DND-41 (cell line): Measurements from ENCODE around the gene HLA-DMA.

ENCODE experiments used
- ATAC-seq: fragments of 200-7000 bp; cut with Tn5 transposase; 3 replicates; pipeline ENCODE4 v1.9.1; 2021; ENCODE audit warnings: low read depth; ENCODE audit not compliant: insufficient read depth
- DNase-seq: peaks from one replicate; pipeline ENCODE4 v3.0.0-alpha.2; 2020
- H2AFZ ChIP-seq: 2 replicates; pipeline ENCODE4 v1.6.0; 2012; ENCODE audit warnings: low read depth, low read length
- H3K27ac ChIP-seq: 2 replicates; pipeline ENCODE4 v1.5.1; 2012; ENCODE audit warnings: low read length, inconsistent platforms
- H3K27me3 ChIP-seq: fragments of 200-600 bp; sonication (generic); 2 replicates; pipeline ENCODE4 v1.6.0; 2012; ENCODE audit warnings: low read length, mild to moderate bottlenecking, inconsistent platforms; ENCODE audit not compliant: insufficient read depth, poor library complexity
- H3K36me3 ChIP-seq: 2 replicates; pipeline ENCODE4 v1.5.1; 2012; ENCODE audit warnings: low read length, inconsistent platforms; ENCODE audit not compliant: insufficient read depth
- H3K4me1 ChIP-seq: 2 replicates; pipeline ENCODE4 v1.5.1; 2012; ENCODE audit warnings: mild to moderate bottlenecking, low read length; ENCODE audit not compliant: insufficient read depth
- H3K4me2 ChIP-seq: 2 replicates; pipeline ENCODE4 v1.6.0; 2012; ENCODE audit warnings: mild to moderate bottlenecking, moderate library complexity, low read length, inconsistent platforms; ENCODE audit not compliant: insufficient read depth
- H3K4me3 ChIP-seq, 2 experiments: fragments of 200-600 bp in 1 of 2; shearing (Covaris generic) in 1 of 2; 2 replicates each; pipeline ENCODE4 v1.5.1; 2012 to 2016; ENCODE audit warnings: inconsistent platforms in 2 of 2, low read length in 2 of 2, mild to moderate bottlenecking in 2 of 2, low read depth in 1 of 2, moderate library complexity in 1 of 2
- H3K79me2 ChIP-seq: 2 replicates; pipeline ENCODE4 v1.6.0; 2012; ENCODE audit warnings: low read length, inconsistent platforms; ENCODE audit not compliant: insufficient read depth
- H3K9ac ChIP-seq: 2 replicates; pipeline ENCODE4 v1.6.0; 2012; ENCODE audit warnings: low read depth, mild to moderate bottlenecking, inconsistent platforms, low read length, moderate library complexity
- H3K9me3 ChIP-seq: 2 replicates; pipeline ENCODE4 v1.5.1; 2012; ENCODE audit warnings: low read length, moderate library complexity, mild to moderate bottlenecking, inconsistent platforms; ENCODE audit not compliant: insufficient read depth, severe bottlenecking
- H4K20me1 ChIP-seq: 2 replicates; pipeline ENCODE4 v1.6.0; 2012; ENCODE audit warnings: low read length; ENCODE audit not compliant: insufficient read depth
- EZH2 ChIP-seq: IDR thresholded peaks from 3 replicates; pipeline ENCODE4 v1.6.1; 2012; ENCODE audit warnings: borderline replicate concordance, low read depth, mild to moderate bottlenecking, moderate library complexity, low read length, inconsistent platforms; ENCODE audit not compliant: severe bottlenecking
- TF ChIP-seq, protein P1 (sequence below): IDR thresholded peaks from 2 replicates; pipeline ENCODE4 v1.5.1; 2012; ENCODE audit warnings: borderline replicate concordance, low read length, moderate library complexity, mild to moderate bottlenecking; ENCODE audit not compliant: poor library complexity, severe bottlenecking; ENCODE audit errors: extremely low read depth

Gene HLA-DMA

DNA sequence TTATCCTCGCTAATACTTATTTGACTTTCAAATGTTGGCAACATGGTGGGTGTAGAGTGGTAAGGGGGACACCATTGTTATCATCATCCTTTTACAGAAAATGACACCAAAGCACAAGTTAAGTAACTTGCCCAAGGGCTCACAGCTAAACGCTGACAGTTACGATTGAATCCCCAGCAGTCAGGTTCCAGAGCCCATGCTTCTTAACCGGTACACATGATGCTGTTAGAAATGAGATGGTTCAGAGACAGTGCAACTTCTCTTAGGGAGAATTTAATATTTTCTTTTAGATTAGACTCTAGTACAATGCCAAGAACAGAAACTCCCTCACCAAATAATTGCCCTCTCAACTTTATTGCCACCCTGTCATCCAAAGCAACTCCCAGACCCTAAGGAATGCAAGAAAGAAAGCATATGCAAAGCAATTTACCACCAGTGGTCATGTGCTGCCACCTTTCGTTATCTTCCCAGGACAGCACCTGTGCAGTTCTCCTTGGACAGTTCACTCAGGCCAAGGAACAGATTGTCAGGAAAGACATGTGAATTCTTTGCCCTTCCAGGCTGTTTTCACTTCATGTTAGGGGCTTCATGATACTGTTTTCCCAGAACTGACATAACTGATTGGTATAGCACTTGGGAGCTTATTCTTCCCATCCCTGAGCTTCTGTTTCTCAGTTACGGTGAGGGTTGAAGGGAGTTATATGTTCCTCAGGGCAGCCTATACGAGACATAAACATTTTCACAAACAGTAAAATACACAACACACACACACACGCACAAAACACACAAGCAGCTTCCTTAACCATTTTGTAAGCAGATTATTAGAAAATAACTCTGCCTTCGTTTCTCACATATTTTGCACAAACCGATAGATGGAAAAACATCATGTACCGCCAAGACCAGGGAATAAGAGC, 5.1 kb downstream of the HLA-DMA start:
- Histone ChIP-seq H2AFZ (no peak overlapping the region), H3K4me2 (no peak overlapping the region), H3K4me1 (peaks cover 24% of the 10 kb centered on the region), H3K9me3 (no peaks in the 10 kb centered on the region), H3K4me3 (no peak overlapping the region), H3K27ac (no peak overlapping the region), H3K27me3 (no peaks in the 10 kb centered on the region), H4K20me1 (no peaks in the 10 kb centered on the region), H3K36me3 (no peaks in the 10 kb centered on the region), H3K9ac (no peak overlapping the region), H3K79me2 (no peaks in the 10 kb centered on the region)
- TF ChIP-seq, protein P1, sequence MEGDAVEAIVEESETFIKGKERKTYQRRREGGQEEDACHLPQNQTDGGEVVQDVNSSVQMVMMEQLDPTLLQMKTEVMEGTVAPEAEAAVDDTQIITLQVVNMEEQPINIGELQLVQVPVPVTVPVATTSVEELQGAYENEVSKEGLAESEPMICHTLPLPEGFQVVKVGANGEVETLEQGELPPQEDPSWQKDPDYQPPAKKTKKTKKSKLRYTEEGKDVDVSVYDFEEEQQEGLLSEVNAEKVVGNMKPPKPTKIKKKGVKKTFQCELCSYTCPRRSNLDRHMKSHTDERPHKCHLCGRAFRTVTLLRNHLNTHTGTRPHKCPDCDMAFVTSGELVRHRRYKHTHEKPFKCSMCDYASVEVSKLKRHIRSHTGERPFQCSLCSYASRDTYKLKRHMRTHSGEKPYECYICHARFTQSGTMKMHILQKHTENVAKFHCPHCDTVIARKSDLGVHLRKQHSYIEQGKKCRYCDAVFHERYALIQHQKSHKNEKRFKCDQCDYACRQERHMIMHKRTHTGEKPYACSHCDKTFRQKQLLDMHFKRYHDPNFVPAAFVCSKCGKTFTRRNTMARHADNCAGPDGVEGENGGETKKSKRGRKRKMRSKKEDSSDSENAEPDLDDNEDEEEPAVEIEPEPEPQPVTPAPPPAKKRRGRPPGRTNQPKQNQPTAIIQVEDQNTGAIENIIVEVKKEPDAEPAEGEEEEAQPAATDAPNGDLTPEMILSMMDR = peak; percentile 56
- no peak for TF ChIP-seq EZH2
- DNase-seq (no peak), ATAC-seq (no peak)

DNA sequence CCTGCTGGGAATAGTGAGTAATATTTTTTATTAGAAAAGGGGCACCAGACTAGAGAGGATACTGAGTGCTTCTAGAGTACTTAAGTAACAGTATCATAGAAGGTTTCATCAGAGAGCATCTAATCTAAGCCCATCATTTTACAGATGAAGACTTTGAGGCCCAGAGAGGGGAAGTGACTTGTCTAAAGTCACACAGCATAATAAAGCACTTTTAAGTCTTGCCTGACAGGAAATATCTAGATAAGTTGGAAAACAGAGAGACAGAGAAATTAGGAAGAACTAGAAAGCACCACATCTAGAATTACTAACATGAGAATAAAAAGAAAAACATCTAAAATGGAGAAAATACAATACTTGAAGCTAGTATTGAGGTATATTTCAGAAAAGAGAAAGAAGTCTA, 6.0 kb downstream of the HLA-DMA start:
- DNase-seq (no peak), ATAC-seq (no peak)

DNA sequence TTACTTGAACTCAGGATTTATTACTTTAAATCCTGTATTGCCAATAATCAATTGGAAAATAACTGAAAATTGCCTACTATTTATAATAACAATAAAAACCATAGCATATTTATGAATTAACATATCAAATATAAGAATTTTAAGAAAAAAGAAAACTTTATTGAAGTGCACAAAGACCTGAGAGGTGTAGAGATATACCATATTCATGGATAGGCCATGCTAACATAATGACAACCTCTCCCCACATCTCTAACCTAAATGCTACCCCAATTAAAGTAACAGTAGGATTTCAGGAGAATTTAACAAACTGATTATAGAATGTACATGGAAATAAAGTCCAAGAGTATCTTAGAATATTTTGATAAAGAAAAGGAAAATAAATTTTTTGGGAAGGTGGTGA, 6.9 kb downstream of the HLA-DMA start:
- Histone ChIP-seq H2AFZ (no peak overlapping the region), H3K4me1 (peaks cover 22% of the 10 kb centered on the region), H3K4me2 (no peak overlapping the region), H3K36me3 (no peaks in the 10 kb centered on the region), H3K27me3 (peaks cover 6% of the 10 kb centered on the region), H3K9me3 (no peaks in the 10 kb centered on the region), H4K20me1 (no peaks in the 10 kb centered on the region), H3K9ac (no peak overlapping the region), H3K4me3 (no peak overlapping the region), H3K79me2 (no peaks in the 10 kb centered on the region), H3K27ac (no peak overlapping the region)
- DNase-seq (no peak), ATAC-seq (no peak)
- TF ChIP-seq, protein P1 = no peak
- TF ChIP-seq EZH2 = no peak

More for the DNA sequence above, 6.0 kb downstream of the HLA-DMA start:
- Histone ChIP-seq H3K4me2 (no peak overlapping the region), H4K20me1 (no peaks in the 10 kb centered on the region), H3K27ac (no peak overlapping the region), H3K9ac (no peak overlapping the region), H3K4me1 (peaks cover 22% of the 10 kb centered on the region), H3K27me3 (no peaks in the 10 kb centered on the region), H3K9me3 (no peaks in the 10 kb centered on the region), H3K36me3 (no peaks in the 10 kb centered on the region), H3K79me2 (no peaks in the 10 kb centered on the region), H2AFZ (no peak overlapping the region), H3K4me3 (no peak overlapping the region)
- no peak for TF ChIP-seq EZH2
- TF ChIP-seq, protein P1 = no peak
